ENCODE results near the gene SCFD2.
A peak's percentile ranks its signal among the peaks of the same experiment; 100 is the strongest.
"Not testable (repeated sequence)": the region's sequence is repeated elsewhere in the genome, so short reads cannot be mapped to it uniquely, and the experiment has no call there.

SCFD2 gene

DNA sequence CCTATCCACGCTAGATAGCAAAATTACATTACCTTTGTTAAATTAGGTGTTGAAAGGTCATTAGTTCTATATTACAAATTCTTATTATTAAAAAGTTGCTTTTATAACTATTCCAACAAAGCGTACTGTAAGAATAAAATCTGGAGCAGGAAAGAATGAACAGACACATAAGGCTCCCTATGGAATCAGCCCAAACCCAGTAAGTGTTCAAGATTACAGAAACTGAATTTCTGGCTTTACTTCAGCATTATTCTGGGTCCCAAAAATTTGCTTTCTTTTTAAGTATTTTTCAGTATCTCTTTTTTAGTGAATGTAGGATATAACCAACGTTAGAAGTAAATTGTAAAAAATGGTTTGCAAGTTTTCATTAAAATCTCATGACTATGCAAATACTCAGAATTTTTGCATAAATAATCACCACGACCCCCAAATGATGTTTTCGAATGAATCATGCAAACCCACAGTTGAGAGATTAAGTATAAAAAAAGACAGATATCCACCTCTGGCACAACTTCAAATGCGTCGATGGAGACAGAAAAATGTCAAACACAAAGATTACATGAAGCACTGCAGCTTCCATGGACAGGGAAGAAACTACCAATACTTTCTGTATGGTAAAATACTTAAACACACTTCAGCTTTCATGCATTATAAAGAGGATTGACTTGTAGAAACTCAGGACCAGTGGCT lies 265.2 kb downstream of the SCFD2 start:
- no peak for DNase-seq (ENCODE audit: low spot score)

DNA sequence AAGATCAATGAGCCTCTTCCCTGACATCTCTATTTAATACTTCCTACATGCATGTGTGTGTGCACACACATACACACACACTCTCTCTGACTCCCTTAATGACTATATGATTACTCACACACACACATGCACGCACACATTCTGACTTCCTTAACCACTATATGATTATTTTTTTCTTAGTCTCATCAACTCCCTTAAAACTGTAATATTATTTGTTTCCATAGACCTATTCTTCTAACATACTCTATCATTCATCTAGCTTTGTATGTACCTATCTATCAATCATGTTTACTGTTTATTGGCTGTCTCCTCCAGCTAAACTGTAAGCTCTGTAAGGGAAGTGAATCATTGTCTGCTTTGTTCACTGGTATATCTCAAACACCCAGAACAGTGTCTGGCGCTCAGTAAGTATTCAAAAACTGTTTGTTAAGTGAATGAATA lies 267.2 kb downstream of the SCFD2 start:
- DNase-seq (ENCODE audit: low spot score): no peak

DNA sequence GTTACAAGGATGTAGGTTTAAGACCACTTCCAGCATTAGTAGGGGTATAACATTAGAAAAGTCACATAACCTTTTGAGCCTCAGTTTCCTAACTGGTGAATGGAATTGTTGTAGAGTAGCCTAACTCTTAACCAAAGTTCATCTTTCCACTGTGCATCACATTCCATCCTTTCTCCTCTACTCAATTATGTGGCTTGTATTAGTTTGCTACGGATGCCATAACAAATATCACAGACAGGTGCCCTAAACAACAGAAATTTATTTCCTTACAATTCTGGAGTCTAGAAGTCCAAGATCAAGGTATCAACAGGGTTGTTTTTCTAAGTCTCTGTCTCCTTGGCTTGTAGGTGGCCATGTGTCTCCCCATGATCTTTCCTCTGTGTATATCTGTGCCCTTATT lies 271.8 kb downstream of the SCFD2 start:
- no peak for DNase-seq (ENCODE audit: low spot score)

DNA sequence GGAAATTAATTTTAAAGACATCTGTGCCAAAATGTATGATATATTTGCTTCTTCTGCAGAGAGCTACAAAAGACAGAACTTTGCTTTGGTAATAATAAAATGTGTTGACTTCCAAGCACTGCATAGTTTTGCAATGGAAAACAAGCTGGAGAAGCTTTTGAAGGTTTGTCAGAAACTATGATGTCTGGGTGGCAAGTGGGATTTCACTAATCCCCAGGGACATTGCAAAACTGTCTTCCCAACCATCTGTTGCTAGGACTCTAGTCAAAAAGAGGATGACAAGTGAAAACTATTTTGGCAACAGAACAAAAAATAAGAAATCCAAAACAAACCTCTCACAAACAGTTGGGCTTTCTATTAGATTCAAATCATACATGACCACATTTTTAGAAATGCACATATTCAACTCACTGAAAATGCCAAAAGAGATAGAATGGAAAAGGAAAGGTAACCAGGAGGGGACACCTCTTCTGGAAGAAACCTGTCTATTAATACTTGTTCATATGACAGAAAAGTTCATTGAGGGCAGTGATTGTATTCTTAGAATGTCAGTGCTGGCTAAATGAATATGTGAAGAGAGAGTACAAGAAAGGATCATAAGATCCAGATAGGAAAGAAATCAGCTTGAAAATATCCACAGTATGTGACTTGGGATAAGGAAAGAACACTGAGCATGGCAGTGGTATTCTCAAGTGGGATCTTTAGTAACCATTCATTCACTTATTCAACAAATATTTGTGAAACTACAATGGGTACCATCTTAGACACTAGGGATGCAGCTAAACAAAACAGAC lies 275.7 kb downstream of the SCFD2 start:
- peak; percentile 42 for DNase-seq (ENCODE audit: low spot score)

- no peak for DNase-seq (ENCODE audit: low spot score)
These were observed 277.7 kb downstream of the SCFD2 start for GRCh38 chr4:53088152-53088551.

DNA sequence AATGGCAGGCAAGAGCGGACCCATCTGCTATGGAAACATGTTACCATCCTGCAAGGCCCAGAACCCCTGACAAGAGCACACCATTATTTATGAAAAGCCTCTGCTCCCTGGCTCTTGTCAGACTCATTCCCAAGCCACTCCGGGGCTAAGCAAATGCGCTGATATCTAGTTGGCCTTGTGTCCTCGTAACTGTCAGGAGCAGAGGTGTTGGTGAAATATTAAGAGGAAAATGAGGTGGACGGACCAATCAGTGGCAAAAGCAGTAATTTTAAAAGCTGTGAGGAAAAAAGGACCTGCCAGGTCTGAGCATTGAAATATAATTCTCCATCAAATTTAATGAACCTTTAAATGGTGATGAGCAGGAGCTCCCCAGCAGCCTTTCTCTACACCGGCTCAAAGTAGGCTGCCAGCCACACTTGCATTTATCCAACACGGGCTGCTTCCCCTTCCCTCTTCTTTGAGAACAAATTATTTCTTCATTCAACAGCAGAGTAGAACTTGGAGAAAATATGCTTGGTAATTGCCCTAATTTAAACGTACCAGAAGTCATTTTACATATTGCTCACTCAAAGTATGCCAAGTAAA lies 289.4 kb downstream of the SCFD2 start:
- no peak for DNase-seq (ENCODE audit: low spot score)

GRCh38 chr4:53075162-53075785 lies 290.6 kb downstream of the SCFD2 start:
- no peak for DNase-seq (ENCODE audit: low spot score)

GRCh38 chr4:53068755-53069330 lies 297.0 kb downstream of the SCFD2 start:
- no peak for DNase-seq (ENCODE audit: low spot score)

- DNase-seq (ENCODE audit: low spot score): no peak
These were observed 298.6 kb downstream of the SCFD2 start for GRCh38 chr4:53067125-53067802.

GRCh38 chr4:53066155-53066554 lies 299.7 kb downstream of the SCFD2 start:
- DNase-seq (ENCODE audit: low spot score): no peak

DNA sequence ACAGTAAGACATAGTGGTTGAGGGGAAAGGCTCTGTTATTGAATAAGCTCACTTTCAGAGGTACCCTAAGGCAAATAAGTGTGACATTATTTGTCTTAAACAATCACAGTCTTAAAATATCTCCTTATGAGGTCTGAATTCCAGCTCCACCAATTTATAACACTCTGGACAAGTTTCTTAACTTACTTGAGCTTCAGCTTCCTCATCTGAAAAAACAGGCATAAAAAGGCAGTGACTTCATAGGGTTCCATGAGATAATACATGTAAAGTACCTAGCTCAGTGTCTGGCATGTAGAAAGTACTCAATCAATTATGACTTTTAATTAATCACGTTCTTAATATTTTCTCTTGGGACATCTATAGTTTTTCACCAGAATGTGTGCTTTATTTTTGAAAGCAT lies 301.3 kb downstream of the SCFD2 start:
- DNase-seq (ENCODE audit: low spot score): no peak

- no peak for DNase-seq (ENCODE audit: low spot score)
These were observed 304.6 kb downstream of the SCFD2 start for GRCh38 chr4:53061091-53061850.

DNA sequence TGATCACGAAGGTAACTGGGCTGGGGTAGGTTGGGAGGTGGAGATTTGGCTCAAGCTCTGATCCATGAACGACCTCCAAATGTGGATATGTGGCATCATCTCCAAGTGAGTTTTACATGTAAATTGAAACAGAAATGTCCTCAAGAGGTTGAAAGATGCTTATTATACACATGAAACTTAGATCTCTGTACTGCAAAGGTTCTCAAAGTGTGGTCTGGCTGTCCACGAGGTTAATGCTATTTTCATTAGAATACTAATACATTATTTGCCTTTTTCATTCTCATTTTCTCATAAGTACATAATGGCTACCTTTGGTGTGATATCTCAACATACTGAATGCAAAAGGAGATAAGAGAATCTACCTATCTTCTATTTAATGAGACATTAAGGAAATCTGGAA lies 305.6 kb downstream of the SCFD2 start:
- no peak for DNase-seq (ENCODE audit: low spot score)

DNA sequence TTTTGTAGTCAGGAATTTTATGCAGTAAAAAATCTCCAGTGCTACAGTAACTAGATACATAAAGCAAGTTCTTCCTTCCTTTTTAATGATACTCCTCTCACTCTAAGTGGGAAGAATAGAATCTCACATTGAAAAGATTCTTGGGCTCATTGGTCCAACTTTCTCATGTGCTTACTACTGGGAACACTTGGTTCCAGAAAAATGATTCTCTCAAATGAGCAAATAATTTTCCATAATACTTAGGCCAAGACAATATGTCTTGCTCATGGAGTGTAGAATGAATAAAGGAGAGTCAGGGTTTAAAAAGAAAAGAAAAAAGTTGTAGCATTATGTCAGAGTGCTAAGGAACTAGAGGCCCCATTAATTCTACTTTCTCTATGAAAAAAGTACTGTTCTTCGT lies 306.0 kb downstream of the SCFD2 start:
- no peak for DNase-seq (ENCODE audit: low spot score)

DNA sequence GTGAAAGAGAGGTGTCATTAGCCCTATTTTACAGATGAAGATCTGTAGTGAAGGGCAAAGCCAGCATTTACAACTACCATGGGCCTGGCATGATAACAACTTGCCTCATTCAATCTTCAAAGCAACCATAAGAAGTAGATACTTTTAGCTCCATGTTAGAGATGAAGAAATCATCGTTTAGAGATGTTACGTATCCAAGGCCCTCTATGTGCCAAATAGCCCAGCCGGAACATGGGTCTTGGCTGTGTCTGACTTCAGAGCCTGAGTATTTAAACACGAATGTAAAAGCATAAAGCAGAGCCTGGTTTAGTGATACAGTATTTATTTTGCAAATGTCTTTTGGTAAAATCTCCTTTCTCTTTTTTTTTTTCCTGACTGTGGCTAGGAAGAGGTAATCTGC lies 306.6 kb downstream of the SCFD2 start:
- DNase-seq (ENCODE audit: low spot score): no peak

DNA sequence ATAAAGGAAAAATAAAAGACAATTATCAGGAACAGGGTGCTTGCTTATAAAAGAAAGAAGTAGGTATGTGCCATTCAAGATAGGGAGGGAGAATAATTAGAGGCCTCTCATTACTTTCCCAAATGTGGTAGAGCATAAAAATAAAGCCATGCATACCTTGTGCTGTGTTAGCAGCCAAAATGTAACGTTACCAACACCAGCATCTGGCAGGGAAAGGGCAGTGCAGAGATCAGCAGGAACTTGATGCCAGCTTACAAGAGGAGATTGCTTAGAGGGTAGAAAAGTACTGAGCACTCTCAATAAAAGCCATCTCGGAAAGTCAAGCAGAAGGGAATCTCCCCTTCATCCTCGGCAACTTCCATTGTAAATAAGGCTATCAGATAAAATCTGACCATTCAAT lies 308.2 kb downstream of the SCFD2 start:
- no peak for DNase-seq (ENCODE audit: low spot score)

- DNase-seq (ENCODE audit: low spot score): not testable (repeated sequence)
These were observed 308.8 kb downstream of the SCFD2 start for GRCh38 chr4:53057108-53057507.

DNA sequence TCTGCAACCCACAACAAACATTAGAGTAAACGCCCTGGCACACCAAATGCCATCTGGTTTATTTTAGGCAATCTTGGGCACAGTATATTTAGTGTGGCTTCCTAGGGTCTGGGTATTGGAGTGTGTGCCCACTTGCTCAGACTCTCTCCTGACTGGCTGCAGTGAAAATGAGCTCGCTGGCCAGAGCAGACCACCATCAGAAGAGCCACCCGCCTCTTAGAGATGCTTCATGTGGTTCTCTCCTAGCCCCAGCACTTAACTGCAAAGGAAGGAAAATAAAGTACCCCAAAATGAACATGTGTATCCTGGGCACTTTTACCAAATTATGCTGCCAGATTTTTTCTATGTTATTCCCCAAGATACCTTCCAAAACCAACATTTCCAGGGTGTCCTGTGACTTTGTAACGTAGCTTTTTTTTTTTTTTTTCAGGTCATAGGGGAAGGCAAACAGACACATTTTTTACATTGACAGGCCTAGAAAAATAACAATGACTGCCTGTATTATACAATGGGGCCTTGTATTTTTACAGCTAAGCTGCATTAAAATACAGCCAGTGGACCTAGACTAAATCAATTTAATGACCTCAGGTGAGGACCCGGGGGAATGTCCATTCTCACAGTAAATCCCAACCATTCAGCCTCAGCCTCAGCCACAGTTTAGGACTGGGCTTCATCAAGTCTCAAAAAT lies 310.0 kb downstream of the SCFD2 start:
- DNase-seq (ENCODE audit: low spot score): no peak

DNA sequence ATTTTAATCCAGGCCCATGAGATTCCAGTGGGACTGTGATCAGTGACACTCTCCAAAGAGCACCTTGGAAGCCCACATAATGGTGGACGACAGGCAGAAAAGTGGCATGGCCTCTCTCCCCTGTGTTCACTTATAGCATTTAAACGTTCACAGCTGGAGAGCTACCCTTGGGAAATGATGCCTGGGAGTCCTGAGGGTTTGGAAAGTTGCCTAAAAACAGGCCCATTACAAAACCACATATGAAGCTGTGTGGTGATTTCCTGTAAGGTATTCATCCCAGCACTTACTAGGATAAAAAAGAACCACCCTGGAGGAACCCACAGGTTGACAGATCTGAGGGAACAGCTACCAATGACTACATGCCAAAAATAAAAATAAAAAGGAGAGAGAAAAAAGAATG lies 310.6 kb downstream of the SCFD2 start:
- DNase-seq (ENCODE audit: low spot score): peak; percentile 72

DNA sequence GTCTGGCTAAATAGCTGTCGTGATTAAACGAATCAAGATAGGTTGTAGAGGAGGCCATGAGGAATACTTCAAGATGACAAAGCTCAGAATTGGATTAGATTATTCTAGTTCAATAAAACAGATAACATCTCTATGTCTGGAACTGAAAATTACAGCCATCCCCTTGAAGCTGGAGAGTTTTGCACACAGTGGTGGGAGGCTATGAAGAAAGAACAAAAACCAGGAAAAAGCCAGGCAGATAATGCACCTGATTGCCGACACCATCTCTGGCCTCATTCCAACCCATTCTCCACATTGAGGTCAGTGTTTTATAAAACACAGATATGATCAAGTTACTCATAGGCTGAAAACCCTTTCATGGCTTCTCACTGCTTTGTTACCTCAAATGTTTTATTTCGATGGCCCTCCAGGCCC lies 315.5 kb downstream of the SCFD2 start:
- DNase-seq (ENCODE audit: low spot score): no peak

All from AG08395 (cell line).